Neutrophil (primary cell): Measurements from ENCODE around the gene MXRA7.

Experiments
- H3K27ac ChIP-seq: fragments of 200-600 bp; sonication (generic); 2 replicates; pipeline ENCODE4 v1.5.1; 2016; ENCODE audit warnings: mild to moderate bottlenecking, moderate library complexity
- H3K27me3 ChIP-seq: fragments of 200-600 bp; sonication (generic); 2 replicates; pipeline ENCODE4 v1.6.0; 2016; ENCODE audit warnings: mild to moderate bottlenecking
- H3K36me3 ChIP-seq: fragments of 200-600 bp; sonication (generic); 2 replicates; pipeline ENCODE4 v1.5.1; 2017
- H3K4me1 ChIP-seq, 2 experiments: fragments of 200-600 bp in 1 of 2; sonication (generic) in 1 of 2; 1 replicate in 1 of 2; 2 replicates in 1 of 2; pipeline versions ENCODE4 v1.5.1 to v1.6.1; 2013 to 2016; ENCODE audit warnings: low read depth in 1 of 2, low read length in 1 of 2, mild to moderate bottlenecking in 1 of 2, moderate library complexity in 1 of 2; ENCODE audit not compliant: control insufficient read depth in 1 of 2, insufficient read depth in 1 of 2
- H3K4me3 ChIP-seq, 2 experiments: fragments of 200-600 bp in 1 of 2; sonication (generic) in 1 of 2; 1 replicate in 1 of 2; 2 replicates in 1 of 2; pipeline ENCODE4 v1.5.1; 2013 to 2016; ENCODE audit warnings: low read depth in 1 of 2, low read length in 1 of 2, mild to moderate bottlenecking in 1 of 2, moderate library complexity in 1 of 2
- H3K9me3 ChIP-seq: fragments of 200-600 bp; sonication (generic); 2 replicates; pipeline ENCODE4 v1.5.1; 2016
- CTCF ChIP-seq: fragments of 200-600 bp; sonication (generic); IDR thresholded peaks from 2 replicates; pipeline ENCODE4 v1.5.1; 2016; ENCODE audit warnings: antibody characterized with exemption

MXRA7 gene

GRCh38 chr17:76679239-76679638 is 31.5 kb downstream of the MXRA7 start:
- H3K4me3 ChIP-seq = no peak overlapping the region
- H3K27ac ChIP-seq = no peak overlapping the region
- H3K27me3 ChIP-seq = no peaks in the 10 kb centered on the region
- peaks cover 7 to 11% of the 10 kb centered on the region in 2 experiments for H3K4me1 ChIP-seq
- H3K36me3 ChIP-seq = no peaks in the 10 kb centered on the region
- no peak for TF ChIP-seq CTCF
- H3K9me3 ChIP-seq = no peaks in the 10 kb centered on the region

GRCh38 chr17:76678330-76678729 is 32.4 kb downstream of the MXRA7 start:
- Histone ChIP-seq H3K36me3 (no peaks in the 10 kb centered on the region), H3K4me3 (no peak overlapping the region), H3K27me3 (no peaks in the 10 kb centered on the region), H3K27ac (no peak overlapping the region), H3K9me3 (no peaks in the 10 kb centered on the region), H3K4me1 (peaks cover 7 to 11% of the 10 kb centered on the region in 2 experiments)
- no peak for TF ChIP-seq CTCF

GRCh38 chr17:76677406-76677805 is 33.4 kb downstream of the MXRA7 start:
- Histone ChIP-seq H3K4me1 (peaks cover 8 to 14% of the 10 kb centered on the region in 2 experiments), H3K27me3 (no peaks in the 10 kb centered on the region), H3K4me3 (no peak overlapping the region), H3K27ac (no peak overlapping the region), H3K9me3 (no peaks in the 10 kb centered on the region), H3K36me3 (no peaks in the 10 kb centered on the region)
- TF ChIP-seq CTCF = no peak

GRCh38 chr17:76676629-76677028 is 34.1 kb downstream of the MXRA7 start:
- H3K36me3 ChIP-seq = no peaks in the 10 kb centered on the region
- no peak overlapping the region for H3K27ac ChIP-seq
- H3K27me3 ChIP-seq = no peaks in the 10 kb centered on the region
- no peak overlapping the region for H3K4me3 ChIP-seq
- no peaks in the 10 kb centered on the region for H3K9me3 ChIP-seq
- H3K4me1 ChIP-seq = peaks cover 13 to 19% of the 10 kb centered on the region in 2 experiments
- no peak for TF ChIP-seq CTCF

GRCh38 chr17:76675648-76676047 is 35.1 kb downstream of the MXRA7 start:
- TF ChIP-seq CTCF = no peak
- Histone ChIP-seq H3K27me3 (no peaks in the 10 kb centered on the region), H3K27ac (no peak overlapping the region), H3K4me3 (no peak overlapping the region), H3K9me3 (no peaks in the 10 kb centered on the region), H3K36me3 (no peaks in the 10 kb centered on the region), H3K4me1 (peaks cover 21 to 28% of the 10 kb centered on the region in 2 experiments)

GRCh38 chr17:76674600-76674999 is 36.2 kb downstream of the MXRA7 start:
- TF ChIP-seq CTCF = no peak
- Histone ChIP-seq H3K36me3 (no peaks in the 10 kb centered on the region), H3K27me3 (no peaks in the 10 kb centered on the region), H3K9me3 (no peaks in the 10 kb centered on the region), H3K27ac (no peak overlapping the region), H3K4me1 (peaks cover 21 to 30% of the 10 kb centered on the region in 2 experiments), H3K4me3 (no peak overlapping the region)
